Esophagus squamous epithelium (tissue), 4 donors: Measurements from ENCODE around the gene IL18.

ENCODE experiments used
- POLR2A ChIP-seq, 4 donors: fragments of 450-650 bp; IDR thresholded peaks; one replicate each; pipeline ENCODE4 v1.6.1; 2017; ENCODE audit warnings: antibody characterized with exemption in 4 of 4, mild to moderate bottlenecking in 4 of 4, moderate library complexity in 3 of 4
- TF ChIP-seq, protein P1 (sequence below), 6 experiments: fragments of 450-650 bp in 4 of 6; fragments of 200-600 bp in 2 of 6; sonication (generic) in 2 of 6; IDR thresholded peaks; one replicate each; pipeline ENCODE4 v1.5.1; 2016 to 2019; ENCODE audit warnings: antibody characterized with exemption in 6 of 6, mild to moderate bottlenecking in 4 of 6, moderate library complexity in 4 of 6

DNA sequence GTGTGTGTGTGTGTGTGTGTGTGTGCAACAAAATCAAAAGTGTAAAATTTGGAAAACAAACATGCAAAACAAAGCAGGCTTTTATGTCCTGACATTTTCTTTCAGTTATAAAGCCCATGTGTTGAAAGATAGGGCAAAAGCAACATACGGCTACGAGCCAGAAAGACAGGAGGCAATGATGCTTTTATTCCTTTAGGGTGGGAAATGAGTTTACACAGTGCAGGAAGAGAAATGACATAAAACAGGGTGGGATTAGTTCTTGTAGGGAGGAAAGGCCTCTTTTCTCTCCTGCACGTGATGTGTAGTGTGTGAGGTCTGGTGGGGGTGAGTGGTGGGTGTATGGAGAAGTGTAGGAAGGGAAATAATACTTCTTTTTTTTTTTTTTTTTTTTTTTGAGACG, 29.4 kb downstream of the IL18 start:
- no peak for TF ChIP-seq POLR2A (IDR thresholded peaks at IDR 0.05)
- TF ChIP-seq, protein P1, sequence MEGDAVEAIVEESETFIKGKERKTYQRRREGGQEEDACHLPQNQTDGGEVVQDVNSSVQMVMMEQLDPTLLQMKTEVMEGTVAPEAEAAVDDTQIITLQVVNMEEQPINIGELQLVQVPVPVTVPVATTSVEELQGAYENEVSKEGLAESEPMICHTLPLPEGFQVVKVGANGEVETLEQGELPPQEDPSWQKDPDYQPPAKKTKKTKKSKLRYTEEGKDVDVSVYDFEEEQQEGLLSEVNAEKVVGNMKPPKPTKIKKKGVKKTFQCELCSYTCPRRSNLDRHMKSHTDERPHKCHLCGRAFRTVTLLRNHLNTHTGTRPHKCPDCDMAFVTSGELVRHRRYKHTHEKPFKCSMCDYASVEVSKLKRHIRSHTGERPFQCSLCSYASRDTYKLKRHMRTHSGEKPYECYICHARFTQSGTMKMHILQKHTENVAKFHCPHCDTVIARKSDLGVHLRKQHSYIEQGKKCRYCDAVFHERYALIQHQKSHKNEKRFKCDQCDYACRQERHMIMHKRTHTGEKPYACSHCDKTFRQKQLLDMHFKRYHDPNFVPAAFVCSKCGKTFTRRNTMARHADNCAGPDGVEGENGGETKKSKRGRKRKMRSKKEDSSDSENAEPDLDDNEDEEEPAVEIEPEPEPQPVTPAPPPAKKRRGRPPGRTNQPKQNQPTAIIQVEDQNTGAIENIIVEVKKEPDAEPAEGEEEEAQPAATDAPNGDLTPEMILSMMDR (IDR thresholded peaks at IDR 0.05) = no peak
